GM19240 (cell line): ENCODE data around the gene BDP1.
A peak's percentile ranks its signal among the peaks of the same experiment; 100 is the strongest.
"Not testable (repeated sequence)": the region's sequence is repeated elsewhere in the genome, so short reads cannot be mapped to it uniquely, and the experiment has no call there.

Experiments
- DNase-seq: peaks from one replicate; pipeline ENCODE4 v3.0.0; 2011; ENCODE audit warnings: low spot score; ENCODE audit not compliant: insufficient read length

Gene BDP1

GRCh38 chr5:71455427-71456361 is at the start of gene BDP1:
Gene BDP1 (plus strand): TSS chr5:71455651. CDS start chr5:71455878, 227 bp downstream.
- DNase-seq, result peak; percentile 80

GRCh38 chr5:71410088-71410487 is 45.4 kb upstream of the BDP1 start:
- not testable (repeated sequence) for DNase-seq

- DNase-seq, result not testable (repeated sequence)
These were observed 39.8 kb upstream of the BDP1 start for GRCh38 chr5:71415626-71416025.

- not testable (repeated sequence) for DNase-seq
These were observed 37.4 kb upstream of the BDP1 start for GRCh38 chr5:71418026-71418425.

GRCh38 chr5:71421278-71421677 is 34.2 kb upstream of the BDP1 start:
- not testable (repeated sequence) for DNase-seq

GRCh38 chr5:71423896-71424295 is 31.6 kb upstream of the BDP1 start:
- DNase-seq, result not testable (repeated sequence)

GRCh38 chr5:71426686-71427474 is 28.6 kb upstream of the BDP1 start:
- DNase-seq, result not testable (repeated sequence)

GRCh38 chr5:71432410-71432809 is 23.0 kb upstream of the BDP1 start:
- not testable (repeated sequence) for DNase-seq

- not testable (repeated sequence) for DNase-seq
These were observed 20.6 kb upstream of the BDP1 start for GRCh38 chr5:71434825-71435224.

- not testable (repeated sequence) for DNase-seq
These were observed 13.9 kb upstream of the BDP1 start for GRCh38 chr5:71441564-71441963.

- DNase-seq, result not testable (repeated sequence)
These were observed 11.6 kb upstream of the BDP1 start for GRCh38 chr5:71443891-71444290.

GRCh38 chr5:71445015-71445414 is 10.4 kb upstream of the BDP1 start:
- DNase-seq, result not testable (repeated sequence)

- not testable (repeated sequence) for DNase-seq
These were observed 9.8 kb upstream of the BDP1 start for GRCh38 chr5:71445523-71446152.

- not testable (repeated sequence) for DNase-seq
These were observed 8.8 kb upstream of the BDP1 start for GRCh38 chr5:71446540-71447216.

- not testable (repeated sequence) for DNase-seq
These were observed 8.1 kb upstream of the BDP1 start for GRCh38 chr5:71447218-71447808.

GRCh38 chr5:71452876-71453275 is 2.6 kb upstream of the BDP1 start:
- no peak for DNase-seq

GRCh38 chr5:71454913-71455312 is 538 bp upstream of the BDP1 start:
- no peak for DNase-seq

- no peak for DNase-seq
These were observed 902 bp downstream of the BDP1 start for GRCh38 chr5:71456362-71456743.

GRCh38 chr5:71457106-71457505 is 1.7 kb downstream of the BDP1 start:
- no peak for DNase-seq

GRCh38 chr5:71460693-71461092 is 5.2 kb downstream of the BDP1 start:
- DNase-seq, result no peak

- DNase-seq, result no peak
These were observed 5.9 kb downstream of the BDP1 start for GRCh38 chr5:71461360-71461759.
